Measurements from ENCODE around the gene KDM8.

DNA sequence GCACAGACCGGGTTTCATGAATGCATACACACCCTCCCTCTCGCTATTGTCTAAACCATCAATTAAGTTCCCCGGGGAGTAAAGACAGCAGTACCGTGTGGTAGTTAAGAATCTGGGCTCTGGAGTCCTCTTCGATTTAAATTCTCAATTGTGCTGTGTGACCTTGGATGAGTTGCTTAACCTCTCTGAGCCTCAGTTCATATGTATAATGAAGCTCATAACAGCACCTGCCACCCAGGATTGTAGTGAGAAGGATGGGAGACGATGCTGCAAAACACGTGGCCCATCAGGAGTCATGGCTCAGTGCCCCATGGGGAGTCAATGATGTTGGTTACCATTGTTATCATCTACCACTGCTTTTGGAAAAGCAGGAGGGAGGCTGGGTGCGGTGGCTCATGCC lies 34.5 kb upstream of the KDM8 start:
- TF ChIP-seq CTCF (IDR thresholded peaks at IDR 0.05), result no peak
- TF ChIP-seq POLR2AphosphoS5 (IDR thresholded peaks at IDR 0.05), result no peak
- no peak for TF ChIP-seq POLR2A (IDR thresholded peaks at IDR 0.05)

All from transverse colon (tissue), 4 donors.